Gastrocnemius medialis (tissue), 4 donors: ENCODE measurements around the gene ADGRB3. TPM values are rescaled to one million over a fixed set of nuclear protein-coding genes. Genes with fewer than 3 reads are reported as not detected.

ENCODE experiments used
- ATAC-seq, 2 donors: fragments of 150-250 bp; one replicate each; pipeline ENCODE4 v1.9.1; 2016
- DNase-seq, 2 donors: peaks; one replicate each; pipeline ENCODE4 v3.0.0-alpha.2; 2019
- H3K27ac ChIP-seq, 4 donors: fragments of 200-600 bp; sonication (generic); 1 replicate in 1 of 4; 2 replicates in 3 of 4; pipeline ENCODE4 v1.5.1; 2016 to 2018; ENCODE audit warnings: mild to moderate bottlenecking in 2 of 4, moderate library complexity in 1 of 4
- H3K27me3 ChIP-seq, 3 donors: fragments of 200-600 bp; sonication (generic) in 2 of 3; 1 replicate in 1 of 3; 2 replicates in 2 of 3; pipeline versions ENCODE4 v1.5.1 to v1.6.0; 2016 to 2019; ENCODE audit warnings: mild to moderate bottlenecking in 1 of 3, moderate library complexity in 1 of 3
- H3K36me3 ChIP-seq, 2 donors: fragments of 200-600 bp; sonication (generic) in 1 of 2; one replicate each; pipeline ENCODE4 v1.5.1; 2017 to 2018
- H3K4me1 ChIP-seq, 2 donors: fragments of 200-600 bp; sonication (generic) in 1 of 2; one replicate each; pipeline ENCODE4 v1.5.1; 2016 to 2017; ENCODE audit warnings: mild to moderate bottlenecking in 2 of 2
- H3K4me3 ChIP-seq, 4 donors: fragments of 200-600 bp; sonication (generic) in 3 of 4; 1 replicate in 1 of 4; 2 replicates in 3 of 4; pipeline ENCODE4 v1.5.1; 2016 to 2019; ENCODE audit warnings: mild to moderate bottlenecking in 2 of 4
- H3K9me3 ChIP-seq, 3 donors: fragments of 200-600 bp; sonication (generic) in 2 of 3; 1 replicate in 1 of 3; 2 replicates in 2 of 3; pipeline ENCODE4 v1.5.1; 2016 to 2019
- POLR2A ChIP-seq, 2 donors: fragments of 450-650 bp; IDR thresholded peaks; one replicate each; pipeline ENCODE4 v1.6.1; 2017; ENCODE audit warnings: antibody characterized with exemption in 2 of 2, mild to moderate bottlenecking in 2 of 2, moderate library complexity in 2 of 2
- in situ Hi-C, 4 donors: fragments of 200-750 bp; cut with MboI; loops; one replicate each; pipeline versions ENCODE4 v1.15.0 to v1.8.0; 2017; ENCODE audit warnings: low sequenced_read_pairs in 4 of 4
- intact Hi-C: fragments of 100-400 bp; cut with DNase I; formaldehyde crosslinking; loops from one replicate; pipeline ENCODE4 v1.15.1; 2023; ENCODE audit warnings: low total_unique reads
- total RNA-seq, 4 donors: library from RNA; depleted of rRNA; stranded (reverse); fragments of >200 nt; gene quantifications; one replicate each; pipeline versions ENCODE4 v1.1.0 to v1.2.3, GENCODE V29; 2016
- TF ChIP-seq, protein P1 (sequence below), 5 experiments: fragments of 450-650 bp in 3 of 5; fragments of 200-600 bp in 2 of 5; sonication (generic) in 2 of 5; IDR thresholded peaks in 4 of 5; conservative IDR thresholded peaks in 1 of 5; 1 replicate in 4 of 5; 2 replicates in 1 of 5; pipeline ENCODE4 v1.5.1; 2016 to 2019; ENCODE audit warnings: antibody characterized with exemption in 5 of 5, mild to moderate bottlenecking in 3 of 5, moderate library complexity in 3 of 5

ADGRB3 gene
- under 1 TPM in 3 of 4 donors, not detected in 1; 0.56 to 0.58 (median 0.58) TPM for total RNA-seq

GRCh38 chr6:68634726-68635411 lies at the start of gene ADGRB3:
ADGRB3 (plus strand) TSS chr6:68635282; CDS start chr6:68638676, 3,394 bp downstream.
- TF ChIP-seq POLR2A (IDR thresholded peaks at IDR 0.05) = peak; percentile 26 to 31
- TF ChIP-seq, protein P1, sequence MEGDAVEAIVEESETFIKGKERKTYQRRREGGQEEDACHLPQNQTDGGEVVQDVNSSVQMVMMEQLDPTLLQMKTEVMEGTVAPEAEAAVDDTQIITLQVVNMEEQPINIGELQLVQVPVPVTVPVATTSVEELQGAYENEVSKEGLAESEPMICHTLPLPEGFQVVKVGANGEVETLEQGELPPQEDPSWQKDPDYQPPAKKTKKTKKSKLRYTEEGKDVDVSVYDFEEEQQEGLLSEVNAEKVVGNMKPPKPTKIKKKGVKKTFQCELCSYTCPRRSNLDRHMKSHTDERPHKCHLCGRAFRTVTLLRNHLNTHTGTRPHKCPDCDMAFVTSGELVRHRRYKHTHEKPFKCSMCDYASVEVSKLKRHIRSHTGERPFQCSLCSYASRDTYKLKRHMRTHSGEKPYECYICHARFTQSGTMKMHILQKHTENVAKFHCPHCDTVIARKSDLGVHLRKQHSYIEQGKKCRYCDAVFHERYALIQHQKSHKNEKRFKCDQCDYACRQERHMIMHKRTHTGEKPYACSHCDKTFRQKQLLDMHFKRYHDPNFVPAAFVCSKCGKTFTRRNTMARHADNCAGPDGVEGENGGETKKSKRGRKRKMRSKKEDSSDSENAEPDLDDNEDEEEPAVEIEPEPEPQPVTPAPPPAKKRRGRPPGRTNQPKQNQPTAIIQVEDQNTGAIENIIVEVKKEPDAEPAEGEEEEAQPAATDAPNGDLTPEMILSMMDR (IDR thresholded peaks at IDR 0.05 in 4 of 5, conservative IDR thresholded peaks at IDR 0.05 in 1 of 5) = peak in 1 of 5 experiments; percentile 23
- intact Hi-C loops = loop anchor here (10.0 kb wide), 1 partner anchor 330 kb away; no protein-coding TSS in a partner anchor
- Histone ChIP-seq H3K36me3 (no peaks in the 10 kb centered on the region), H3K27ac (peak within 1 kb of the TSS; percentile 66 to 75 (median 72)), H3K4me3 (peak within 1 kb of the TSS; percentile 63 to 88 (median 70)), H3K27me3 (peaks cover 0 to 11% (median 3%) of the 10 kb centered on the region in 3 donors), H3K9me3 (no peaks in the 10 kb centered on the region), H3K4me1 (peaks cover 0 to 18% of the 10 kb centered on the region in 2 donors)
- ATAC-seq (peak; percentile 68 to 69), DNase-seq (peak; percentile 25 to 43)
- in situ Hi-C loops = loop anchor here in 2 of 4 donors (10.0 to 25.0 kb wide), 2 partner anchors 140 to 327 kb away; no protein-coding TSS in a partner anchor

GRCh38 chr6:68593558-68593957 lies 41.5 kb upstream of the ADGRB3 start:
- intact Hi-C loops = no loop called here
- Histone ChIP-seq H3K27ac (no peak overlapping the region), H3K4me1 (no peaks in the 10 kb centered on the region), H3K4me3 (no peak overlapping the region), H3K36me3 (no peaks in the 10 kb centered on the region), H3K9me3 (no peaks in the 10 kb centered on the region), H3K27me3 (no peaks in the 10 kb centered on the region)
- ATAC-seq = no peak
- in situ Hi-C loops = no loop called here
- TF ChIP-seq, protein P1 (IDR thresholded peaks at IDR 0.05 in 4 of 5, conservative IDR thresholded peaks at IDR 0.05 in 1 of 5) = no peak
- TF ChIP-seq POLR2A (IDR thresholded peaks at IDR 0.05) = no peak
- no peak for DNase-seq

GRCh38 chr6:68597642-68598041 lies 37.4 kb upstream of the ADGRB3 start:
- intact Hi-C loops = no loop called here
- no peak for TF ChIP-seq POLR2A (IDR thresholded peaks at IDR 0.05)
- TF ChIP-seq, protein P1 (IDR thresholded peaks at IDR 0.05 in 4 of 5, conservative IDR thresholded peaks at IDR 0.05 in 1 of 5) = no peak
- H3K4me1 ChIP-seq = no peaks in the 10 kb centered on the region
- no peak for DNase-seq
- H3K4me3 ChIP-seq = no peak overlapping the region
- H3K27me3 ChIP-seq = no peaks in the 10 kb centered on the region
- no peak for ATAC-seq
- no peak overlapping the region for H3K27ac ChIP-seq
- no peaks in the 10 kb centered on the region for H3K36me3 ChIP-seq
- H3K9me3 ChIP-seq = no peaks in the 10 kb centered on the region
- in situ Hi-C loops = no loop called here

DNA sequence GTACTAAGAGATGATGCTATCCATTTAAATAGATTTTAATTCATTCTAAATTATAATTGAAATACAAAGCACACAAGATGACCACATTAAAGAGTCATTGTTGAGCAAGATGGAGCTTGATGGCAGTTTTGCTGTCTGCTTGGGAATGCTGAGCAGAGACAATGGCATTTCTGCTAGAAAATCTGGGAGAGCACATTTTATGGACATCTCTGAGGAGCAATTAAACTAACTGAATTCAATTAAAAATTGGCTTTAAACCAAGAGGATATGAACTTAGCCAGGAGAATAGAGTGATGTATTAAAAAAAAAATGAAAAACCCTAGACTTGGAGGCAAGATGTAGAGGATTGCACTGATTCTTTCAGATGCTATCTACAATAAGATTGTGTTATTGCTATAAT lies 19.1 kb upstream of the ADGRB3 start:
- in situ Hi-C loops = no loop called here
- no peaks in the 10 kb centered on the region for H3K27me3 ChIP-seq
- TF ChIP-seq, protein P1 (IDR thresholded peaks at IDR 0.05 in 4 of 5, conservative IDR thresholded peaks at IDR 0.05 in 1 of 5) = no peak
- TF ChIP-seq POLR2A (IDR thresholded peaks at IDR 0.05) = no peak
- intact Hi-C loops = no loop called here
- no peaks in the 10 kb centered on the region for H3K4me1 ChIP-seq
- no peak overlapping the region for H3K4me3 ChIP-seq
- no peaks in the 10 kb centered on the region for H3K36me3 ChIP-seq
- DNase-seq (no peak), ATAC-seq (no peak)
- H3K27ac ChIP-seq = no peak overlapping the region
- no peaks in the 10 kb centered on the region for H3K9me3 ChIP-seq
